Transverse colon (tissue), 4 donors: ENCODE data around the gene RNF11. TPM values are rescaled to one million over a fixed set of nuclear protein-coding genes. Genes with fewer than 3 reads are reported as not detected.

Source experiments
- DNase-seq: peaks from one replicate; pipeline ENCODE4 v3.0.0-alpha.2; 2019
- H3K27ac ChIP-seq, 4 donors: fragments of 200-600 bp; sonication (generic); 2 replicates each; pipeline ENCODE4 v1.5.1; 2016 to 2018; ENCODE audit warnings: inconsistent platforms in 4 of 4
- H3K27me3 ChIP-seq: fragments of 200-600 bp; sonication (generic); 2 replicates; pipeline ENCODE4 v1.5.1; 2017; ENCODE audit warnings: inconsistent platforms
- H3K36me3 ChIP-seq, 4 donors: fragments of 200-600 bp; sonication (generic); 2 replicates each; pipeline ENCODE4 v1.5.1; 2017 to 2019; ENCODE audit warnings: inconsistent platforms in 4 of 4
- H3K4me1 ChIP-seq, 4 donors: fragments of 200-600 bp; sonication (generic); 2 replicates each; pipeline ENCODE4 v1.5.1; 2017 to 2020; ENCODE audit warnings: inconsistent platforms in 4 of 4
- H3K4me3 ChIP-seq, 4 donors: fragments of 200-600 bp; sonication (generic); 1 replicate in 1 of 4; 2 replicates in 3 of 4; pipeline versions ENCODE4 v1.5.1 to v1.6.1; 2017 to 2019; ENCODE audit warnings: inconsistent platforms in 4 of 4
- H3K9me3 ChIP-seq, 2 donors: fragments of 200-600 bp; sonication (generic); 2 replicates each; pipeline ENCODE4 v1.5.1; 2017 to 2019; ENCODE audit warnings: inconsistent platforms in 2 of 2
- CTCF ChIP-seq, 5 experiments: fragments of 200-600 bp in 3 of 5; fragments of 450-650 bp in 2 of 5; sonication (generic) in 3 of 5; IDR thresholded peaks; 1 replicate in 2 of 5; 2 replicates in 3 of 5; pipeline ENCODE4 v1.5.1; 2016 to 2017; ENCODE audit warnings: antibody characterized with exemption in 5 of 5, inconsistent platforms in 3 of 5, mild to moderate bottlenecking in 2 of 5, moderate library complexity in 1 of 5
- EP300 ChIP-seq: sonication (generic); formaldehyde crosslinking; IDR thresholded peaks from one replicate; pipeline ENCODE4 v1.6.1; 2017; ENCODE audit warnings: antibody characterized with exemption, low read depth
- POLR2A ChIP-seq: fragments of 450-650 bp; IDR thresholded peaks from one replicate; pipeline ENCODE4 v1.6.1; 2016; ENCODE audit warnings: antibody characterized with exemption, mild to moderate bottlenecking, moderate library complexity
- POLR2AphosphoS5 ChIP-seq, 3 donors: sonication (generic); formaldehyde crosslinking; IDR thresholded peaks; one replicate each; pipeline ENCODE4 v1.6.1; 2016; ENCODE audit warnings: antibody characterized with exemption in 3 of 3
- WGBS, 2 donors: methylation state at CpG; one replicate each; pipeline ENCODE4 v1.1.5; 2018; ENCODE audit warnings: low coverage in 1 of 2; 5-methylcytosine and 5-hydroxymethylcytosine counted together
- in situ Hi-C, 4 donors: fragments of 200-750 bp; cut with MboI; loops; one replicate each; pipeline versions ENCODE4 v1.15.0 to v1.15.1; 2017; ENCODE audit warnings: low sequenced_read_pairs in 3 of 4, low pct_ligation_motif_present in 1 of 4, low pct_unique_long_range_greater_than_20kb in 1 of 4
- intact Hi-C: fragments of 100-400 bp; cut with DNase I; formaldehyde crosslinking; loops from one replicate; pipeline ENCODE4 v1.15.1; 2023; ENCODE audit warnings: low total_unique reads
- total RNA-seq, 4 donors: library from RNA; depleted of rRNA; stranded (reverse); fragments of >200 nt; gene quantifications; one replicate each; pipeline ENCODE4 v1.1.0, GENCODE V29; 2016

RNF11 gene
- total RNA-seq, 4 donors from 2014 or later, result 34.8 to 72.5 (median 52.8) TPM

- TF ChIP-seq POLR2AphosphoS5 (IDR thresholded peaks at IDR 0.05), result no peak
- TF ChIP-seq EP300, result no peak
- no peak for TF ChIP-seq CTCF (IDR thresholded peaks at IDR 0.05)
- no peak for TF ChIP-seq POLR2A
- intact Hi-C loops (loop anchor here (5.0 kb wide), 1 partner anchor 717 kb away; no protein-coding TSS in a partner anchor), in situ Hi-C loops (no loop called here)
- H3K4me3 ChIP-seq, result no peak overlapping the region
- H3K36me3 ChIP-seq, result no peaks in the 10 kb centered on the region
- no peak for DNase-seq
- H3K27ac ChIP-seq, result no peak overlapping the region
- H3K4me1 ChIP-seq, result peaks cover 0 to 7% (median 0%) of the 10 kb centered on the region in 4 donors
- H3K27me3 ChIP-seq, result no peaks in the 10 kb centered on the region
- no peaks in the 10 kb centered on the region for H3K9me3 ChIP-seq
- 67 to 69% methylated on average over 1 of the region's 1 CpG for WGBS, 2 donors
Measured at GRCh38 chr1:51285055-51285454, 49.0 kb downstream of the RNF11 start.

DNA sequence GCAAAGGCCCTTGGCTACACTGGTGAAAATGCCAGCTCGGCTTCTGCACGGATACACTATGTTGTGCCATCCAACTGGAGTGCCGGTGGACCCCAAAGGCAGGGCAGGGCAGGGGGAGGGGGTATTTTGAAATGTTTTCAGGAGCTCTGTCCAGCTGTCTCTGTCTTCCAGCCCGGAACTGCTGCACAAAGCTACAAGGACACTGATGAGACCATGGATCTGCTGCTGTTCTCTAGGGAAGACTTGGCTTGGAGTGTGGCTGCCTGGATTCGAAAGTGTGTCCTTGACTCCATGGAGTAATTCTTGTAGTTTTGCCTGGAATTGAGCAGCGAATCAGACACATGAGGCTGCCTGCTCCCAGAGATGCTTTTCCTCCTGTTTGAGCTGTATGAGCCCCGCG lies 51.9 kb downstream of the RNF11 start:
- 95% methylated on average over 8 of the region's 8 CpGs; no CpG with 5 or more reads in 1 of the 2 donors for WGBS, 2 donors

DNA sequence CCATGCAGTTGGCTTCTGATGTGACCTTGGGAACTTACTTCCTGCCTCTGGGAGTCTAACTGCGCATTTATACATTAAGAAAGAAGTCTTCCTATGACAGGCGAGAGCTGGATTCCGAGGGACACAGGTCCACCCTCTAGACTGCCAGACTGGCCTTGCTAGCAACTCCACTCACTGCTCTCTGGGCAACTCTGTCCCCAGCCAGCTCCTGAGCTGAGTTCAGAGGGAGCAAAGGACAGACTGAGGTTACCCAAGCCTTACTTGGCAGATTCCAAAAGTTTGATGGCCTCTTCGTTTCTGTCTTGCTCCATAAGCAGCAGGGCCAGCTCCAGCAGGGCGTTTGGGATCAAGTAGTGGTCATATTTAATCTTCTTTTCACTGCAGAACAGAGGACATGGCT lies 52.5 kb downstream of the RNF11 start:
- intact Hi-C loops, result loop anchor here (5.0 kb wide), 1 partner anchor 714 kb away; no protein-coding TSS in a partner anchor
- Histone ChIP-seq H3K27me3 (no peaks in the 10 kb centered on the region), H3K36me3 (no peaks in the 10 kb centered on the region), H3K27ac (no peak overlapping the region), H3K9me3 (no peaks in the 10 kb centered on the region), H3K4me3 (no peak overlapping the region), H3K4me1 (peaks cover 0 to 7% (median 0%) of the 10 kb centered on the region in 4 donors)
- no peak for TF ChIP-seq EP300
- TF ChIP-seq POLR2A, result no peak
- TF ChIP-seq POLR2AphosphoS5 (IDR thresholded peaks at IDR 0.05), result no peak
- TF ChIP-seq CTCF (IDR thresholded peaks at IDR 0.05), result no peak
- 86% methylated on average over 5 of the region's 5 CpGs; no CpG with 5 or more reads in 1 of the 2 donors for WGBS, 2 donors
- in situ Hi-C loops, result no loop called here
- no peak for DNase-seq

More for the DNA sequence above, 51.9 kb downstream of the RNF11 start:
- no peak for TF ChIP-seq POLR2AphosphoS5 (IDR thresholded peaks at IDR 0.05)
- no peak for TF ChIP-seq CTCF (IDR thresholded peaks at IDR 0.05)
- TF ChIP-seq EP300, result no peak
- no peak for TF ChIP-seq POLR2A
- no peak overlapping the region for H3K4me3 ChIP-seq
- H3K9me3 ChIP-seq, result no peaks in the 10 kb centered on the region
- H3K36me3 ChIP-seq, result no peaks in the 10 kb centered on the region
- in situ Hi-C loops (no loop called here), intact Hi-C loops (loop anchor here (5.0 kb wide), 1 partner anchor 714 kb away; no protein-coding TSS in a partner anchor)
- H3K27ac ChIP-seq, result no peak overlapping the region
- no peaks in the 10 kb centered on the region for H3K27me3 ChIP-seq
- DNase-seq, result no peak
- H3K4me1 ChIP-seq, result peaks cover 0 to 7% (median 0%) of the 10 kb centered on the region in 4 donors

- Histone ChIP-seq H3K27me3 (no peaks in the 10 kb centered on the region), H3K9me3 (no peaks in the 10 kb centered on the region), H3K36me3 (no peaks in the 10 kb centered on the region), H3K4me1 (no peaks in the 10 kb centered on the region), H3K4me3 (no peak overlapping the region), H3K27ac (no peak overlapping the region)
- DNase-seq, result no peak
- WGBS, 2 donors, result 71 to 92% methylated on average over 1 to 8 of the region's 8 CpGs
- in situ Hi-C loops (loop anchor here in 1 of 4 donors (10.0 kb wide), 1 partner anchor 95 kb away; no protein-coding TSS in a partner anchor), intact Hi-C loops (loop anchor here (5.0 to 10.0 kb wide), 2 partner anchors 95 to 712 kb away; no protein-coding TSS in a partner anchor)
- no peak for TF ChIP-seq POLR2A
- no peak for TF ChIP-seq CTCF (IDR thresholded peaks at IDR 0.05)
- no peak for TF ChIP-seq EP300
- TF ChIP-seq POLR2AphosphoS5 (IDR thresholded peaks at IDR 0.05), result no peak
Measured at GRCh38 chr1:51289676-51290488, 53.8 kb downstream of the RNF11 start.
